HepG2 (cell line): ENCODE measurements around the gene RBM8A. TPM values are rescaled to one million over a fixed set of nuclear protein-coding genes. Genes with fewer than 3 reads are reported as not detected.

Experiments used
- ATAC-seq: fragments of 200-7000 bp; cut with Tn5 transposase; 3 replicates; pipeline ENCODE4 v1.9.1; 2020; ENCODE audit warnings: mild to moderate bottlenecking, moderate library complexity
- BruUV-seq: library from RNA; stranded (reverse); fragments of 400-500 nt; replicated peaks from 2 replicates; lab custom pipeline; 2021; lab: Mats Ljungman, UMichigan
- CTCF ChIA-PET: fragments of 300-600 bp; formaldehyde crosslinking; extraction: SDS; loops from one replicate; lab custom pipeline; 2021; ENCODE audit warnings: low total read pairs, inconsistent platforms, low intra/inter-chr PET ratio; lab: Yijun Ruan, JAX
- POLR2A ChIA-PET: fragments of 350-600 bp; sonication (Branson Sonifier 250); formaldehyde crosslinking; loops from one replicate; lab custom pipeline; 2020; ENCODE audit warnings: antibody characterized with exemption, inconsistent platforms; lab: Yijun Ruan, JAX
- DNase-seq: peaks from one replicate; pipeline ENCODE4 v3.0.0-alpha.2; 2015; ENCODE audit warnings: low spot score
- FAIRE-seq: peaks from 3 replicates; lab custom pipeline; 2011; peaks lifted over from hg19 to GRCh38; lab: Jason Lieb, UNC
- H2AFZ ChIP-seq: one replicate; pipeline ENCODE4 v1.6.1; 2011; ENCODE audit warnings: low read length, inconsistent platforms
- H3K27ac ChIP-seq: fragments of 300-600 bp; 3 replicates; pipeline ENCODE4 v1.8.0; 2011; ENCODE audit warnings: mixed run types, mild to moderate bottlenecking, mixed read lengths, low read length, inconsistent platforms; ENCODE audit not compliant: insufficient read depth; ENCODE audit errors: extremely low read length
- H3K27me3 ChIP-seq, 2 experiments: fragments of 200-600 bp in 1 of 2; 2 replicates in 1 of 2; 3 replicates in 1 of 2; pipeline versions ENCODE4 v1.6.0 to v1.8.0; 2011; ENCODE audit warnings: low read length in 2 of 2, mild to moderate bottlenecking in 2 of 2, moderate library complexity in 2 of 2, inconsistent platforms in 1 of 2; ENCODE audit not compliant: insufficient read depth in 2 of 2, control insufficient read depth in 1 of 2
- H3K36me3 ChIP-seq, 2 experiments: fragments of 200-600 bp in 1 of 2; replicated peaks in 1 of 2; 2 replicates in 1 of 2; 3 replicates in 1 of 2; pipeline versions ENCODE4 v1.5.1 to v1.8.0; 2011; ENCODE audit warnings: low read length in 2 of 2, inconsistent platforms in 1 of 2; ENCODE audit not compliant: insufficient read depth in 2 of 2, control insufficient read depth in 1 of 2
- H3K4me1 ChIP-seq: 2 replicates; pipeline ENCODE4 v1.5.1; 2012; ENCODE audit warnings: low read length, inconsistent platforms; ENCODE audit not compliant: insufficient read depth
- H3K4me2 ChIP-seq: 2 replicates; pipeline ENCODE4 v1.6.0; 2011; ENCODE audit warnings: low read depth, low read length, inconsistent platforms
- H3K4me3 ChIP-seq, 3 experiments: fragments of 200-600 bp in 1 of 3; sonication (generic), shearing (Covaris generic) in 1 of 3; replicated peaks in 1 of 3; 2 replicates each; pipeline ENCODE4 v1.5.1; 2011 to 2016; ENCODE audit warnings: low read length in 3 of 3, inconsistent platforms in 2 of 3, low read depth in 2 of 3, mild to moderate bottlenecking in 2 of 3, control low read depth in 1 of 3, mixed read lengths in 1 of 3; ENCODE audit not compliant: insufficient read depth in 1 of 3
- H3K79me2 ChIP-seq: one replicate; pipeline ENCODE4 v1.6.1; 2011; ENCODE audit warnings: low read length, inconsistent platforms; ENCODE audit not compliant: insufficient read depth
- H3K9ac ChIP-seq: 2 replicates; pipeline ENCODE4 v1.6.0; 2011; ENCODE audit warnings: mild to moderate bottlenecking, low read depth, low read length, inconsistent platforms; ENCODE audit not compliant: insufficient read depth
- H3K9me3 ChIP-seq: 2 replicates; pipeline ENCODE4 v1.5.1; 2012; ENCODE audit warnings: mild to moderate bottlenecking, low read length
- H4K20me1 ChIP-seq: 2 replicates; pipeline ENCODE4 v1.6.0; 2011; ENCODE audit warnings: inconsistent platforms, mild to moderate bottlenecking, low read length, moderate library complexity; ENCODE audit not compliant: insufficient read depth
- EED ChIP-seq: sonication (generic); formaldehyde crosslinking; IDR thresholded peaks from 2 replicates; pipeline ENCODE4 v1.5.0; 2020; ENCODE audit warnings: mild to moderate bottlenecking, missing genetic modification reagents
- JDP2 ChIP-seq: sonication (generic); formaldehyde crosslinking; IDR thresholded peaks from 2 replicates; pipeline ENCODE4 v1.8.1; 2022; ENCODE audit warnings: missing genetic modification reagents, borderline replicate concordance
- LRRFIP1 ChIP-seq: sonication (generic); formaldehyde crosslinking; conservative IDR thresholded peaks from 2 replicates; pipeline ENCODE4 v1.4.0; 2020; ENCODE audit warnings: missing genetic modification reagents
- MTA3 ChIP-seq: sonication (generic); formaldehyde crosslinking; IDR thresholded peaks from 2 replicates; pipeline ENCODE4 v1.4.0; 2020; ENCODE audit warnings: missing genetic modification reagents
- PHF8 ChIP-seq: sonication (generic); formaldehyde crosslinking; IDR thresholded peaks from 2 replicates; pipeline ENCODE4 v1.5.0; 2020; ENCODE audit warnings: missing genetic modification reagents
- RFX1 ChIP-seq: fragments of 450-650 bp; IDR thresholded peaks from 2 replicates; pipeline ENCODE4 v1.6.1; 2017
- SETDB1 ChIP-seq: sonication (generic); formaldehyde crosslinking; IDR thresholded peaks from 2 replicates; pipeline ENCODE4 v1.5.1; 2020; ENCODE audit warnings: missing genetic modification reagents, mild to moderate bottlenecking, borderline replicate concordance
- SOX13 ChIP-seq, 3 experiments: fragments of 450-650 bp in 1 of 3; sonication (generic) in 1 of 3; formaldehyde crosslinking in 1 of 3; IDR thresholded peaks in 2 of 3; conservative IDR thresholded peaks in 1 of 3; 2 replicates each; pipeline versions ENCODE4 v1.5.0 to v1.6.1; 2016 to 2020; ENCODE audit warnings: antibody characterized with exemption in 1 of 3, mild to moderate bottlenecking in 1 of 3, missing compliant biosample characterization in 1 of 3, missing genetic modification reagents in 1 of 3, moderate library complexity in 1 of 3
- ZNF101 ChIP-seq: sonication (generic); formaldehyde crosslinking; IDR thresholded peaks from 2 replicates; pipeline ENCODE4 v1.4.0; 2020; ENCODE audit warnings: mild to moderate bottlenecking, low read depth, missing genetic modification reagents, borderline replicate concordance
- ZNF44 ChIP-seq: sonication (generic); formaldehyde crosslinking; IDR thresholded peaks from 2 replicates; pipeline ENCODE4 v1.5.1; 2020; ENCODE audit warnings: mild to moderate bottlenecking, missing genetic modification reagents
- WGBS: methylation state at CpG from one replicate; pipeline ENCODE4 v1.1.6; 2017; ENCODE audit warnings: low lambda C conversion rate; 5-methylcytosine and 5-hydroxymethylcytosine counted together
- in situ Hi-C: cut with HindIII; loops from 2 replicates; pipeline ENCODE4 v1.10.0; 2017; ENCODE audit warnings: low pct_unique_long_range_greater_than_20kb; ENCODE audit not compliant: extremely low pct_ligation_motif_present
- intact Hi-C: fragments of 100-400 bp; cut with micrococcal nuclease; formaldehyde crosslinking; loops from one replicate; pipeline ENCODE4 v1.10.0; 2022; ENCODE audit not compliant: unreplicated experiment
- polyA plus RNA-seq, 8 experiments: library from polyadenylated mRNA; depleted of rRNA in 3 of 8; stranded (reverse) in 7 of 8; unstranded in 1 of 8; fragments of >200 nt; fragmentation: Illumina TruSeq in 4 of 8; extraction: Trizol in 4 of 8; gene quantifications; 2 replicates each; pipeline versions ENCODE4 v1.2.1 to v1.2.3, GENCODE V29; 2011 to 2016; ENCODE audit warnings: low read depth in 4 of 8, missing spikeins in 1 of 8, mixed read lengths in 1 of 8; ENCODE audit not compliant: insufficient read depth in 1 of 8
- total RNA-seq, 5 experiments: library from RNA; depleted of rRNA; stranded (reverse); fragments of >200 nt; fragmentation: Illumina TruSeq; extraction: Trizol; gene quantifications; 2 replicates each; pipeline ENCODE4 v1.2.3, GENCODE V29; 2016; ENCODE audit warnings: low read depth in 1 of 5

RBM8A gene
- total and polyA plus RNA-seq, 2 of the 13 experiments (the other 11 are each of a cell fraction or from before 2014, with no cell fraction given), result 106 to 162 TPM

- TF ChIP-seq LRRFIP1 (CRISPR knock-in tag) (no peak), EED (CRISPR knock-in tag) (no peak), JDP2 (CRISPR knock-in tag) (no peak), SETDB1 (CRISPR knock-in tag) (no peak), ZNF101 (CRISPR knock-in tag) (no peak)
These were observed 35.4 kb downstream of the RBM8A start (continued) for GRCh38 chr1:145891587-145892485.

GRCh38 chr1:145891143-145891542 lies 36.1 kb downstream of the RBM8A start:
- no peaks in the 10 kb centered on the region for H3K27me3 ChIP-seq
- no peaks in the 10 kb centered on the region for H3K9me3 ChIP-seq
- H3K36me3 ChIP-seq, result no peaks in the 10 kb centered on the region
- no peak for TF ChIP-seq RFX1
- TF ChIP-seq PHF8, result 0 out of 2 replicates have a peak, but pooled peaks have one; percentile 8
- 0 out of 2 replicates have a peak, but pooled peaks have one; percentile 45 for TF ChIP-seq ZNF44 (CRISPR knock-in tag)
- no peak for TF ChIP-seq SOX13 (IDR thresholded peaks at IDR 0.05)
- peak in 1 of 2 experiments; percentile 62; a peak in 2 of 4 replicates for TF ChIP-seq SOX13 (CRISPR knock-in tag; conservative IDR thresholded peaks at IDR 0.05 in 1 of 2, IDR thresholded peaks at IDR 0.05 in 1 of 2)
- TF ChIP-seq MTA3 (CRISPR knock-in tag), result no peak
- H3K9ac ChIP-seq, result peak overlapping the region; percentile 47
- FAIRE-seq (no peak), DNase-seq (peak; percentile 36), ATAC-seq (peak; percentile 3; the same call in 1 of the 3 replicates)
- intact Hi-C loops, result loop anchor here (5.0 kb wide), 4 partner anchors 34 to 86 kb away; partner anchors contain the start of genes LIX1L, PIAS3 and RBM8A
- H3K79me2 ChIP-seq, result no peaks in the 10 kb centered on the region
- H3K4me1 ChIP-seq, result peaks cover 83% of the 10 kb centered on the region
- CTCF ChIA-PET, result interaction anchor here (0.9 to 3.3 kb wide), 6 partner anchors 10 to 122 kb away, joined by 4 to 93 read pairs (median 8); partner anchors contain the start of genes ITGA10, RBM8A and TXNIP
- in situ Hi-C loops, result no loop called here
- 24% methylated on average over 1 of the region's 1 CpG for WGBS
- H4K20me1 ChIP-seq, result no peaks in the 10 kb centered on the region
- H2AFZ ChIP-seq, result peak overlapping the region; percentile 47
- no TSS peak for BruUV-seq
- peak overlapping the region; percentile 50 for H3K27ac ChIP-seq
- peak overlapping the region; percentile 71 for H3K4me2 ChIP-seq
- POLR2A ChIA-PET, result interaction anchor here (1.1 to 2.9 kb wide), 12 partner anchors 17 to 116 kb away, joined by 4 to 29 read pairs (median 6); partner anchors contain the start of genes ANKRD34A, ITGA10, NUDT17 and PEX11B
- no peak overlapping the region; a peak in 1 of 6 replicates for H3K4me3 ChIP-seq
